Activated naive CD4-positive, alpha-beta T cell treated with anti-CD3 and anti-CD28 coated beads, Interleukin-2, amount 10 ng/mL, durations not matched to agents 7 days and 5 days (primary cell): ENCODE data around the gene MAN2A1.

Experiments
- CTCF ChIA-PET: fragments of 350-600 bp; sonication (Branson Sonifier 250); formaldehyde crosslinking; loops from one replicate; lab custom pipeline; 2021; ENCODE audit warnings: antibody characterized with exemption; lab: Charles Lee
- DNase-seq: peaks from one replicate; pipeline ENCODE4 v3.0.0-alpha.2; 2020
- H3K27ac Mint-ChIP-seq: one replicate; pipeline ENCODE4 v1.8.0; 2021; ENCODE audit warnings: mild to moderate bottlenecking, moderate library complexity, mixed read lengths
- H3K27me3 Mint-ChIP-seq: one replicate; pipeline ENCODE4 v1.8.0; 2021; ENCODE audit warnings: mild to moderate bottlenecking, mixed read lengths
- H3K36me3 Mint-ChIP-seq: one replicate; pipeline ENCODE4 v1.8.0; 2021; ENCODE audit warnings: mixed read lengths
- H3K4me1 Mint-ChIP-seq: one replicate; pipeline ENCODE4 v1.8.0; 2021; ENCODE audit warnings: mixed read lengths
- H3K4me3 Mint-ChIP-seq: one replicate; pipeline ENCODE4 v1.8.0; 2021; ENCODE audit warnings: mild to moderate bottlenecking, moderate library complexity, mixed read lengths
- H3K9me3 Mint-ChIP-seq: one replicate; pipeline ENCODE4 v1.8.0; 2021; ENCODE audit warnings: mixed read lengths

MAN2A1 gene

DNA sequence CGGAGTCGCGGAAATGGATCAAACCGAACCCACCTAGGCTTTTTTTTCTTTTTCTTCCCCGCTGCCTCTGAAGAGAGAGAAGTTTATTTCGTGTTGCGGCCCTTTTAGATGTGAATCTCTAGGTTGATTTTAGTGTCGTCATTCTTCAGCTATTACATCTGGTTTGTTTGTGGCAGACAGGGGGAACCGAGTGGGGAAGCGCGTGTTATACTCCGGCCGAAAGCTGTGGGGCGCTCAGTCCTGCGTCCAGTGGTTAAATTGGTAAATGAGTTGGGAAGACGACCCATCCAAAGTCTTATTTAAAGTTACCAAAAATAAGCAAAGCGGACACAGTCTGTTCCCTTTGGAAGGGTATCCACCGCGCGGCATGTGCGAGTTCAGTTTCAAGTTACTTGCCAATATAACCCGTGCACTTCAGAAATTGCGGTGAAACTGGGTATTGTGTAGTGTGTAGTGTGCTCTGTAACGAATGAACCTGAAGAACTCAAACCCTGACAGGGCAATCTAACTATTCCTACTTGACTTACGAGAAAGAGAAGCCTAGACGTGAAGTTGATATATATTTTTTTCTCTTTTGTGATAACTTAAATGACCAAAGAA lies 1.3 kb downstream of the MAN2A1 start:
- H3K27ac Mint-ChIP-seq: peak overlapping the region; percentile 92
- H3K4me1 Mint-ChIP-seq: peaks cover 58% of the 10 kb centered on the region
- peak; percentile 61 for DNase-seq
- H3K27me3 Mint-ChIP-seq: no peaks in the 10 kb centered on the region
- peaks cover 11% of the 10 kb centered on the region for H3K9me3 Mint-ChIP-seq
- CTCF ChIA-PET: interaction anchor here (0.8 to 3.0 kb wide), 6 partner anchors 140 to 396 kb away, joined by 3 to 14 read pairs (median 3); no protein-coding TSS in a partner anchor
- H3K4me3 Mint-ChIP-seq: peak overlapping the region; percentile 88
- H3K36me3 Mint-ChIP-seq: peaks cover 21% of the 10 kb centered on the region

DNA sequence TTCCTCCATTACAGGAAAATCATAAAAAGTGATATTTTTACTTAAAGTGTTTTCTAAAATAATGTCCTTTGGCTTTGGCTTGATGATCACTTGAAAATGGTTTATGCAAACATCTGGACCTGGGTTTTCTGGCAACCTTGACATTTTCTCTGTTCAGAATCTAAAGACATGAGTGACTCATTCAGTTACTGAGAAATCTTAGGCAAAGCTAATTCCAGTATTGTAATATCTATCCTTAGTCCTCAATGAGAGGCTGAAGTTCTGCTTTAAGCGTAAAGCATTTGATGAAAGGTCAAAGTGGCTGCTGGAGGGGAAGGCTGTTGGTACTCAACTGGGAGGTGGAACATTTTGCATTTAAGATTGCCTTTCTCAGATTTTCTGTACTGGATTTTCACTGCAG lies 2.3 kb downstream of the MAN2A1 start:
- no peak for DNase-seq
- Mint-ChIP-seq H3K36me3 (peaks cover 25% of the 10 kb centered on the region), H3K27ac (peak overlapping the region; percentile 69), H3K9me3 (peaks cover 11% of the 10 kb centered on the region), H3K4me3 (peak overlapping the region; percentile 88), H3K27me3 (no peaks in the 10 kb centered on the region), H3K4me1 (peaks cover 66% of the 10 kb centered on the region)
- CTCF ChIA-PET: interaction anchor here (1.4 kb wide), 1 partner anchor 230 kb away, joined by 4 read pairs; no protein-coding TSS in a partner anchor

DNA sequence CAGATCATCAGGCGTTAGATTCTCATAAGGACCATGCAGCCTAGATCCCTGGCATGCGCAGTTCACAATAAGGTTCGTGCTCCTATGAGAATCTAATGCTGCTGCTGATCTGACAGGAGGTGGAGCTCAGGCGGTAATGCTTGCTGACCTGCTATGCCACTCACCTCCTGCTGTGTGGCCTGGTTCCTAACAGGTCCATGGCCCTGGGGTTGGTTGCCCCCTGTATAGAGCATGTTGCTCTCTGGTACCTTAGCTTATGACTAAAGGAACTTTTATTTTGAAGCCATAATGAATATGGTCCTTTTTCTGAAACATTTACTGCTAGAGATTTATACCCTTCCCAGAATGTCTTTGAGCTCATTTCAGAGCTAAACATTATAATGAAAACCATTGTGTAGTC lies 3.1 kb downstream of the MAN2A1 start:
- Mint-ChIP-seq H3K4me3 (peak overlapping the region; percentile 88), H3K36me3 (peaks cover 30% of the 10 kb centered on the region), H3K27ac (peak overlapping the region; percentile 63), H3K27me3 (no peaks in the 10 kb centered on the region), H3K9me3 (peaks cover 9% of the 10 kb centered on the region), H3K4me1 (peaks cover 72% of the 10 kb centered on the region)
- no peak for DNase-seq
- CTCF ChIA-PET: interaction anchor here (1.2 to 1.4 kb wide), 2 partner anchors 229 to 361 kb away, joined by 4 read pairs; no protein-coding TSS in a partner anchor

DNA sequence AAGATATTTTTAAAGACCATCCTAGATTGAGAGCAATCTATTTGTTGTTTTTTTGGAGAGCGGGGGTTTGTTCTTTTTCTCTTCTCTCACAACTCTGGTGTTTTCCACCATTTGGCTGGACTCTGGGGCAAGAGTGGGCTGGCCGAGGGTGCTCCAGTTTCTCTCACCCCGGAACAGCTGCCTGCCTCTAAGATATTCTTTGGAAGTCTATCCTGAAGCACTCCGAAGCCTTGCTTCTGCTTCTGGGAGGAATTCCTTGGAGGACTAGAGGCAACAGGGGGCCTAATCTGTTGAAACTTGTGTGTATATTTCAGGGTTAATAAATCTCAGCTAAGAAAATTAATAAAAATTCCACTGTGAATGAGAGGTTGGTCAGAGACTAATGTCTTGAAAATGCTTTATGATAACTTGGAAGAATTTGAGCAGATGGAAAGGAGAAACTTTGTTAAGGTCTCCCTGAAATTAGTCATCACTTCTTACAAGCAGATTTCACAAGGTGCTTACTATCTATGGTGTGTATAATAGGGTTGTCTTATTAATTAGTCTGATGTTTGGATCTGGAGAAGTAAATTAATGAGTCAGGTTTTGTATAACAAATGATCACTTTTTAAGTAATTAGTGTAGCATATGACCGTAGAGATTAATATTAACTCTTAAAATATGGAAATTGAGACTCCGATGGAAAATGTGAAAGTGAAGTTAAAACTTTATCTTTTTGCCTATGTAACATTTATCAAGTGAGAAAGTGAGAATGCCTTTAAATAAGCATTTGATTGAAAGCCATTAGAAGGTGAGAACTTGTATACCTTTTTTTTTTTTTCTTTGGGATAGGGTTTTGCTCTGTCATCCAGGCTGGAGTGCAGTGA lies 4.0 kb downstream of the MAN2A1 start:
- Mint-ChIP-seq H3K4me3 (no peak overlapping the region), H3K4me1 (peaks cover 66% of the 10 kb centered on the region), H3K27ac (no peak overlapping the region), H3K9me3 (peaks cover 1% of the 10 kb centered on the region), H3K36me3 (peaks cover 34% of the 10 kb centered on the region), H3K27me3 (no peaks in the 10 kb centered on the region)
- DNase-seq: no peak
- CTCF ChIA-PET: interaction anchor here (1.2 kb wide), 1 partner anchor 360 kb away, joined by 4 read pairs; no protein-coding TSS in a partner anchor

DNA sequence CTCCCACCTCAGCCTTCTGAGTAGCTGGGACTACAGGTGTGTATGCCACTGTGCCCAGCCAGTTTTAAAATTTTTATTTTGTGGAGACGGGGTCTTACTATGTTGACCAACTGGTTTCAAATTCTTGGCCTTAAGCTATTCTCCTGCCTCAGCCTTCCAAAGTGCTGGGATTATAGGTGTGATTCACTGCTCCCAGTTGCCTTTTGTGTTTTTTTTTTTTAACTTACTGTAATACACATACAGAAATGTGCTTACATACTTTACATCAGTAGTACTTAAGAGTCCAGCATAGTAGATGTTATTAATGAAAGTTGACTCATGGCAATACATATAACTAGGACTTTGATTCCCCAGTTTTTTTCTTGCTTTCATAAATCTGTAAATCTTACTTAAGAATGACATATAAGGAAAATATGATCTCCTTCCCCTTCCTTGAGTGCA lies 4.7 kb downstream of the MAN2A1 start:
- Mint-ChIP-seq H3K36me3 (peaks cover 39% of the 10 kb centered on the region), H3K27me3 (no peaks in the 10 kb centered on the region), H3K4me3 (no peak overlapping the region), H3K4me1 (peaks cover 68% of the 10 kb centered on the region), H3K27ac (peak overlapping the region; percentile 86), H3K9me3 (no peaks in the 10 kb centered on the region)
- CTCF ChIA-PET: no interaction called here
- no peak for DNase-seq

DNA sequence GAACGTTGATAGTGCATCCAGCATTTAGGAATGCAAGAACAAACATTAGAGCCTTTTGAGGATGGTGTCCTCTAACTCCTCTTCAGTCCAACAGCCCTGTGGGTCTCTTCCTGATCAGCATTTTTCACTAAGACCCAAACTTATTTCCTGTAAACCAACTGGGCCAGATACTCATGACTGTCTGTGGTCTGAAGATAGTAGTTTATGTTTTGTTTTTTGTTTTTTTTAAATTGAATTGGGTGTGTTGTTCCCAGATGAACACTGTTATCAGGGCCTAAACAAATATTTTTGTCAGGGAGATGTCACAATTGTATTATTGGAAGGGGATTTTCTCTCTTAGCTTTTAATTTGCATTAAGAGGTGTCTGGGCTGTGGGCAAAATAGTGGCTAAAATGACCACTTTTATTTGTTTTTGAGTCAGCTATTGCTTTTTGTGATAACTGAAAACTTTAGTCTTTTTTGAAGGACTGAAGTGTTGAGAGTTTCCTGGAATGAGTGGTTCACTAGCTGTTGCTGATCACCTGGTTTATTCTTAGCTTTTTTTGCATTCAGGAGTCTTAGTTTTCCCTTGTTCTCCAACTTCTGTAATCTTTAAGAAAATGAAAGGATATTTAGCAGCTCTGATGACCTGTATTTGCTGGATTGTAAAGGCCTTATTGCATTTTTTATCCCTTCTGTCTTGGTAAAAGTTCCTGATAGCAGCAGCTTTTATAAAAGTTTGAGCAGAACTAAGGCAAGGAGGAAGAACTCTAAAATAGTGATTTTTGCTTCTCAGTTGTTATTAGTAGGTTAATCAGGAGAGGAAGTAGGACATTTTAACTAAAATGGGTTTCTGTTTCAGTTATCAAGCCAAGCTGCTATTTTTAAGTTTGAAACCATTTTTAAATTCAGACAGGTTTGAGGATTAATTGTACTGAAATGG lies 5.5 kb downstream of the MAN2A1 start:
- peak overlapping the region; percentile 36 for H3K4me3 Mint-ChIP-seq
- H3K36me3 Mint-ChIP-seq: peaks cover 45% of the 10 kb centered on the region
- CTCF ChIA-PET: interaction anchor here (0.6 kb wide), 1 partner anchor 9 kb away, joined by 3 read pairs; no protein-coding TSS in a partner anchor
- H3K27me3 Mint-ChIP-seq: no peaks in the 10 kb centered on the region
- DNase-seq: no peak
- no peaks in the 10 kb centered on the region for H3K9me3 Mint-ChIP-seq
- peak overlapping the region; percentile 86 for H3K27ac Mint-ChIP-seq
- peaks cover 71% of the 10 kb centered on the region for H3K4me1 Mint-ChIP-seq

DNA sequence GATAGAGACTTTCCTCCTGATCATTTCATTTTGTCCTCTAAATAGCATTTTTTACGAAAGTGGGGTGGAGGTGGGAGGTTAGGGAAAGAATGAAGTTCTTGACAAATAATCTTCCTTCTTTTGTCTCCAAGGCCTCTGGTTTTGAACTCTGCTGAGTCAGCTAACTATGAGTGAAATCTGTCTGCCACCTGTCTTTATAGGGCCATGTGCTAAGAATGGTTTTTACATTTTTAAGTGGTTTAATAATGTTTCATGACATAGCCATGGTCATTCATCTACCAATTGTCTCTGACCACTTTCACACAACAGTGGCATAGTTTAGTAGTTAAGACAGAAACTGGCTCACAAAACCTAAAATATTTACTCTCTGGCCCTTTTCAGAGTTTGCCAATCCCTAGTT lies 7.6 kb downstream of the MAN2A1 start:
- CTCF ChIA-PET: no interaction called here
- Mint-ChIP-seq H3K4me3 (no peak overlapping the region), H3K27me3 (no peaks in the 10 kb centered on the region), H3K9me3 (no peaks in the 10 kb centered on the region), H3K36me3 (peaks cover 58% of the 10 kb centered on the region), H3K4me1 (peaks cover 73% of the 10 kb centered on the region), H3K27ac (no peak overlapping the region)
- no peak for DNase-seq

DNA sequence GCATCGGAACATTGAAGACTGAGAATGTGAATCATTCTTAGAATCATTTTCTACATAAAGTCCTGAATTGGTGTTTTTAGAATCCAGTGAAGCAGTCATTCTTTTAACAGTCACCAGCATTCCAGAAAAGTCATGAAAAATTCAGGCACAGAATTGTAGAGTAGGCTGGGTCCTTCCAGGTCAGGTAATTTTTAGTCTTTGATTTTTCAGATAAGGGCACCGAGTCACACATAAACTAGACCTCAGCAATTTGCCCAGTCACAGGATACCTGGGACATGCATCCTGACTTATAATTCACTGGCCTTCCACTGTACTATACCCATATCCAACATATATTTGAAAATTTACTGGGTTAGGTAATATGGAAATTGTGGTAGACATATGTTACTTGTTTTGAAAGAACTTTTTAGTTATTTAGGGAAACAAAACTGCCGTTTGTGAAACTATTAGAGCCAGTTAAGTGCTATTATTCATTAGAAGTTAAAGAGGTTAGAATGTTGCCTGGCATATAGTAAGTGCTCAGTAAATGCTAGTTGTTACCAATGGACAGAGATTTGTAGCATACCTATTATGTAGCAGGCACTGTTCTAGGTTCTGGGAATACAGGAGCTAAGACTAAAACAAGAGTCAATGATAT lies 10.9 kb downstream of the MAN2A1 start:
- peaks cover 43% of the 10 kb centered on the region for H3K4me1 Mint-ChIP-seq
- CTCF ChIA-PET: interaction anchor here (1.0 kb wide), 1 partner anchor 9 kb away, joined by 3 read pairs; no protein-coding TSS in a partner anchor

DNA sequence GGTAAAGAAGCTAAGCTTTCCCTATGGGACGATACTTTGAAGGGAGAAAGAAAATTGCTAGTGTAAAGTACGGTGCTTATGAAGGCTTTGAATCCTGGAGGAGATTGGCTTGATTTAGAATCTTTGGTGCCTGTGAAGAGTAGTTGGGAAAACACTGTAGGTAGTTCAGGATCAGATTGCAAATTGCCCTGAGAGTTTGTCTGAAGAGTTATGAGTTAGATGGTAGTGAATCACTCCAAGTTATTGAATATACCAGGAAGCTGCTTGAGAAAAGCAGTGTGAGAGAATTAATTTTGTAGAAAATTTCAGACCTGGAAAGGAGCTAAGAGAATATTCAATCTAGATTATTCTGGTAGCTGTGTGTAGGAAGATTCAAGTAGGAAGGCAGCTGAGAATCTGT lies 11.5 kb downstream of the MAN2A1 start:
- no peak for DNase-seq
- Mint-ChIP-seq H3K27ac (no peak overlapping the region), H3K4me1 (peaks cover 39% of the 10 kb centered on the region), H3K27me3 (no peaks in the 10 kb centered on the region), H3K36me3 (peaks cover 52% of the 10 kb centered on the region), H3K9me3 (no peaks in the 10 kb centered on the region), H3K4me3 (no peak overlapping the region)
- CTCF ChIA-PET: interaction anchor here (1.0 kb wide), 1 partner anchor 9 kb away, joined by 3 read pairs; no protein-coding TSS in a partner anchor

More for the DNA sequence above, 10.9 kb downstream of the MAN2A1 start:
- Mint-ChIP-seq H3K27me3 (no peaks in the 10 kb centered on the region), H3K27ac (no peak overlapping the region), H3K9me3 (no peaks in the 10 kb centered on the region), H3K4me3 (no peak overlapping the region), H3K36me3 (peaks cover 49% of the 10 kb centered on the region)
- no peak for DNase-seq

DNA sequence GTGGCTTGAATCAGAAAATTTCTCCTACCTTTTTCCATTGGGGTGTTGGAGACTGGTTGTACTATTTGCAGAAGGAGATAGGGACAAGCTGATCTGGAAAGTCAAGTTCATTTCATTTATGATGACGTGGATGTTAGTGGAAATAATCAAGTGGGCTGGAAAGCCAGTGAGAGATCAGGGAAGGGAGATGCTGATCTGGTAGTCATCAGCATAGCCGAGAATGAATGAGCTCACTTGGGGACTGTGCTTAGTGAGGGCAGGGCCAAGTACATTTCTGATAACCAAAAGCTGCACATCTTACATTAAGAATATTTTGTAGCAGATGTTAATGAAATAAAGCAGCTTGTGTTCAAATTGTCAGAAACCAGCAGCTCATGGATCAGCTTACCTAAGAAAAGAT lies 12.1 kb downstream of the MAN2A1 start:
- H3K27me3 Mint-ChIP-seq: no peaks in the 10 kb centered on the region
- CTCF ChIA-PET: interaction anchor here (1.0 kb wide), 1 partner anchor 8 kb away, joined by 3 read pairs; no protein-coding TSS in a partner anchor
- H3K4me1 Mint-ChIP-seq: peaks cover 34% of the 10 kb centered on the region
- peaks cover 50% of the 10 kb centered on the region for H3K36me3 Mint-ChIP-seq
- no peaks in the 10 kb centered on the region for H3K9me3 Mint-ChIP-seq
- no peak for DNase-seq
- no peak overlapping the region for H3K27ac Mint-ChIP-seq
- no peak overlapping the region for H3K4me3 Mint-ChIP-seq

DNA sequence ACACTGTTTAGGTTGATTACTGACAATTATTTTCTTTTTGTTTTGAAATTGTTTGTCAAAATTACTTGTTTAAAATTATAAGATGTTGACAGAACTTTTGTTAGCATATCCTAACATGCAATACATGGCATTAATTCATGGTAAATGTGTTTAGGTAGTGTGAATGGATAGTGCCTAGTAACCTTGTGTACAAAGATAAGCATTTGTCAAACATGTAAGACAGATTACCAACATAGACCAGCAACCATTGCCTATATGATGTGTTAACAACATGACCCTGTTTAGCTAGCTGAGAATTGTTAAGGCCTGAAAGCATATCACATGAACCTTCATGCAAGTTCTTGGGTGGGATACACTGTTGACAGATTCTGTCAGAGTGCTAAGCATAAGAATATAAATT lies 13.4 kb downstream of the MAN2A1 start:
- Mint-ChIP-seq H3K27me3 (no peaks in the 10 kb centered on the region), H3K4me1 (peaks cover 30% of the 10 kb centered on the region), H3K27ac (no peak overlapping the region), H3K4me3 (no peak overlapping the region), H3K36me3 (peaks cover 52% of the 10 kb centered on the region), H3K9me3 (no peaks in the 10 kb centered on the region)
- CTCF ChIA-PET: no interaction called here
- DNase-seq: no peak

DNA sequence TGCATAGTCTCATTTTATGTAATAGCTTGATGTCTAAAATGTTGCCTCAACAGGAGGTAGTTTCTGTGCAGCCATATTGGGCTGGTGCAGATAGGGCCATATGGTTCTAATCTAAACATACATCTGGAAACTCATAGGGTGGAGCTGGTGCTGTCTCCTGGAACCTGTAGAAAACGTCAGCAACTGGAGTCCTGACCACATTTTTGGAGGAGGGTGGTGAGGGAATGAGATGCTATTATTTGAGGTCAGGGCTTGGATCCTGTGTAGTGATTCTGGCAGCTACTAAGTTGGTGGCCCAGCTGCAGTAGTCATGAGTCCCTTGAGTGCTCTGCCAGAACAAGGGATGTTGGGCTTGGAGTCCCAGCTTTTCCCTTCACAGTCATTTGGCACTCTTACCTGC lies 14.1 kb downstream of the MAN2A1 start:
- no peak overlapping the region for H3K4me3 Mint-ChIP-seq
- no peaks in the 10 kb centered on the region for H3K9me3 Mint-ChIP-seq
- H3K27me3 Mint-ChIP-seq: no peaks in the 10 kb centered on the region
- H3K4me1 Mint-ChIP-seq: peaks cover 29% of the 10 kb centered on the region
- no peak overlapping the region for H3K27ac Mint-ChIP-seq
- CTCF ChIA-PET: interaction anchor here (0.6 kb wide), 1 partner anchor 8 kb away, joined by 3 read pairs; no protein-coding TSS in a partner anchor
- DNase-seq: no peak
- H3K36me3 Mint-ChIP-seq: peaks cover 51% of the 10 kb centered on the region
